Kidney (tissue), 14 donors: ENCODE data around the gene GALR1. TPM values are rescaled to one million over a fixed set of nuclear protein-coding genes. Genes with fewer than 3 reads are reported as not detected.

Source experiments
- DNase-seq, 5 donors: peaks; one replicate each; pipeline ENCODE4 v3.0.0-alpha.2; 2013 to 2020
- FAIRE-seq: peaks from 2 replicates; lab custom pipeline; 2012; peaks lifted over from hg19 to GRCh38; lab: Jason Lieb, UNC
- H3K27ac ChIP-seq, 2 donors: one replicate each; pipeline ENCODE4 v1.7.0; 2013; ENCODE audit warnings: low read depth in 2 of 2, low read length in 2 of 2, inconsistent platforms in 1 of 2
- H3K27me3 ChIP-seq: one replicate; pipeline ENCODE4 v1.7.1; 2013; ENCODE audit warnings: low read length, inconsistent platforms; ENCODE audit not compliant: control insufficient read depth, insufficient read depth
- H3K36me3 ChIP-seq, 3 donors: one replicate each; pipeline versions ENCODE4 v1.7.0 to v1.7.1; 2013; ENCODE audit warnings: low read length in 3 of 3, control low read depth in 1 of 3, inconsistent platforms in 1 of 3; ENCODE audit not compliant: insufficient read depth in 3 of 3, control insufficient read depth in 2 of 3
- H3K4me1 ChIP-seq, 3 donors: one replicate each; pipeline versions ENCODE4 v1.7.0 to v1.7.1; 2013; ENCODE audit warnings: low read length in 3 of 3, inconsistent platforms in 1 of 3, low read depth in 1 of 3; ENCODE audit not compliant: control insufficient read depth in 2 of 3, insufficient read depth in 2 of 3
- H3K4me3 ChIP-seq, 3 donors: one replicate each; pipeline versions ENCODE4 v1.7.0 to v1.8.1; 2013; ENCODE audit warnings: low read length in 3 of 3, control low read depth in 1 of 3, inconsistent platforms in 1 of 3
- H3K9ac ChIP-seq, 3 donors: one replicate each; pipeline versions ENCODE4 v1.7.0 to v1.7.1; 2013; ENCODE audit warnings: low read length in 3 of 3, control low read depth in 1 of 3, inconsistent platforms in 1 of 3
- H3K9me3 ChIP-seq, 3 donors: one replicate each; pipeline versions ENCODE4 v1.7.0 to v1.7.1; 2013; ENCODE audit warnings: low read length in 3 of 3, control low read depth in 1 of 3, inconsistent platforms in 1 of 3; ENCODE audit not compliant: control insufficient read depth in 2 of 3, insufficient read depth in 1 of 3
- CTCF ChIP-seq: IDR thresholded peaks from 3 replicates; pipeline ENCODE4 v1.5.1; 2012; ENCODE audit warnings: mild to moderate bottlenecking, moderate library complexity, borderline replicate concordance; ENCODE audit not compliant: insufficient read depth; ENCODE audit errors: extremely low read depth
- intact Hi-C: fragments of 100-400 bp; cut with DNase I; formaldehyde crosslinking; loops from one replicate; pipeline ENCODE4 v1.11.1; 2022
- polyA plus RNA-seq: library from polyadenylated mRNA; stranded (reverse); fragments of 350-450 nt; fragmentation: Illumina TruSeq; extraction: RNeasy Lipid Tissue Mini Kit (QIAGEN cat#74804); gene quantifications from one replicate; pipeline ENCODE4 v1.2.3, GENCODE V29; 2014; ENCODE audit warnings: low read depth, low replicate concordance; ENCODE audit not compliant: insufficient read depth
- total RNA-seq: library from RNA; stranded (reverse); fragmentation: NEBNext Ultra II Directional; extraction: Animal tissue kit (Norgen Biotek cat#: 25700); gene quantifications from one replicate; pipeline ENCODE4 v1.2.1, GENCODE V29; 2021
- donor health status: control.
- donor health status: control.
- donor health status: control.
- donor health status: control.
- donor health status: control.
- donor health status: DM: yes; HTN: yes; CAD: no.
- donor health status: Normal renal cell carcinoma (clear cell type).

GALR1 gene
- total and polyA plus RNA-seq, 2 donors from 2014 or later: 0.06 TPM; not detected in 1

- no peaks in the 10 kb centered on the region for H3K9me3 ChIP-seq
- H3K36me3 ChIP-seq: no peaks in the 10 kb centered on the region
- H3K4me3 ChIP-seq: no peak overlapping the region
- H3K27me3 ChIP-seq: no peaks in the 10 kb centered on the region
- no peak overlapping the region for H3K9ac ChIP-seq
- H3K27ac ChIP-seq: peak overlapping the region in 1 of 2 donors; percentile 37
- FAIRE-seq (no peak), DNase-seq (no peak)
- TF ChIP-seq CTCF: no peak
- intact Hi-C loops: loop anchor here (10.0 kb wide), 1 partner anchor 62 kb away; no protein-coding TSS in a partner anchor
- H3K4me1 ChIP-seq: peaks cover 0 to 5% (median 5%) of the 10 kb centered on the region in 3 donors
Observed at GRCh38 chr18:77206676-77207374, 42.8 kb upstream of the GALR1 start.

- Histone ChIP-seq H3K27ac (peak overlapping the region in 1 of 2 donors; percentile 45), H3K27me3 (no peaks in the 10 kb centered on the region), H3K9me3 (no peaks in the 10 kb centered on the region), H3K9ac (no peak overlapping the region), H3K4me3 (no peak overlapping the region), H3K36me3 (no peaks in the 10 kb centered on the region), H3K4me1 (peaks cover 0 to 5% (median 5%) of the 10 kb centered on the region in 3 donors)
- no peak for FAIRE-seq
- TF ChIP-seq CTCF: peak; percentile 47
- DNase-seq: peak in 4 of 5 donors; percentile 43 to 89 (median 58)
- intact Hi-C loops: loop anchor here (10.0 kb wide), 1 partner anchor 63 kb away; no protein-coding TSS in a partner anchor
Observed at GRCh38 chr18:77207540-77207939, 42.1 kb upstream of the GALR1 start.

- FAIRE-seq (peak; percentile 13), DNase-seq (peak in 1 of 5 donors; percentile 62)
- Histone ChIP-seq H3K36me3 (no peaks in the 10 kb centered on the region), H3K4me3 (no peak overlapping the region), H3K9ac (no peak overlapping the region), H3K27ac (peak overlapping the region in 1 of 2 donors; percentile 80), H3K4me1 (peaks cover 0 to 5% (median 5%) of the 10 kb centered on the region in 3 donors), H3K27me3 (no peaks in the 10 kb centered on the region), H3K9me3 (no peaks in the 10 kb centered on the region)
- no peak for TF ChIP-seq CTCF
- intact Hi-C loops: loop anchor here (10.0 kb wide), 1 partner anchor 64 kb away; no protein-coding TSS in a partner anchor
Observed at GRCh38 chr18:77208964-77209363, 40.7 kb upstream of the GALR1 start.
